GM20431 (cell line): Measurements from ENCODE around the gene ACTR8.

Source experiments
- in situ Hi-C: fragments of 300-500 bp; cut with MseI, MboI; formaldehyde crosslinking; loops from one replicate; pipeline ENCODE4 v1.15.0; 2020; ENCODE audit warnings: low sequenced_read_pairs; ENCODE audit not compliant: unreplicated experiment

Gene ACTR8

GRCh38 chr3:53818221-53819162 lies 63.5 kb downstream of the ACTR8 start:
- in situ Hi-C loops = no loop called here

GRCh38 chr3:53817809-53818208 lies 64.1 kb downstream of the ACTR8 start:
- in situ Hi-C loops = no loop called here

- in situ Hi-C loops = no loop called here
Measured at GRCh38 chr3:53817211-53817610, 64.7 kb downstream of the ACTR8 start.
